Hematopoietic multipotent progenitor cell treated with erythropoietin and hydrocortisone succinate and interleukin-3 and kit ligand, for 4 days (in vitro differentiated cells): ENCODE measurements around the gene OTUD5.
A peak's percentile ranks its signal among the peaks of the same experiment; 100 is the strongest.

Source experiments
- DNase-seq: peaks from one replicate; pipeline ENCODE4 v3.0.0-alpha.2; 2015

Gene OTUD5

DNA sequence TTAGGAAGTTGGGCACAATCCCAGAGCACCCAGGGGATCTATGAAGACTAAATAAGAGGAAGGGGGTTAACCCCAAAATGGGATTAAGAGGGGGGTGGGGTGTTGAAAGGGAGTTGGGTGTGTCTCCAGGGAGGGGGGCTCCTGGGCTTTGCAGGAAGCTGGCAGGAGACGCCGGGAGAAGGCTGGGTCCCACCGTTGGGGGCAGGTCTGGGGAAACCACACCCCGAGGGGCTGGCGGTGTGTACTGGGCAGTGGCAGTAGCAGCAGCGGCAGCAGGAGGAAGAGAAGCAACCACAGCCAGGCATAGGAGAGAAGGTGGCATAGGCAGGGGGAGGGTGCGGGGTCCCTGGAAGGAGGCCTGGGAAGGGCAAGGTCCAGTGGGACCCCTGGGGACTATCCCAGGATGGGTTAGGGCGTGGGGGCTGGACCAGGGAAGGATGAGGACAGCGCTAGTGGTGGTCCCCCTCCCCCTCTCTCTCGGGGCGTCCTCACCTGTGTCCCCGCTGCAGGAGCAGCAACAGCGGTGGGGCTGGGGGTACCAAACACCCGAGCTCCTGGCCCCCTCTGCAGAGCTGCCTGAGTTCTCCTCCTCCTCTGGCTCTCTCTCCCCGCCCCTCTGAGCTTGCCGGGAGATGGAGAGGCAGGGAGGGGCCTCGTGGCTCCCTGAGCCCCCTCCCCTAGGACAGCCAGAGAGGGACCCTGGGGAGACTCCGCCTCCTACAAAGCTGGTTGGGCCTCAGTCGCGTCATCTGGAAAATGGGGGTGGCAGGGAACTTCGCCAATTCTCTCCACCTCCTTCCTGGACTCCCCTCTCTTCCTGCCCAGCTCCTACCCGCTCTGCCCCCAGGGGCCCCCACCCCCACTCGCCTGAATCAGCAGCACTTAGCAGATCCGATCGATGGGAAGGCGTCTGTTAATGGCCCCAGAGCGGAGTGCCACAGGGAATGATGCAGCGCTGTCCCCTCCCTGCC is 14.1 kb upstream of the OTUD5 start, which contains the start of gene KCND1:
TSS of gene KCND1 (minus strand) at position 596 of the 971 bp plus-strand sequence. CDS start 1,573 bp downstream, outside the sequence.
- DNase-seq = peak; percentile 52

DNA sequence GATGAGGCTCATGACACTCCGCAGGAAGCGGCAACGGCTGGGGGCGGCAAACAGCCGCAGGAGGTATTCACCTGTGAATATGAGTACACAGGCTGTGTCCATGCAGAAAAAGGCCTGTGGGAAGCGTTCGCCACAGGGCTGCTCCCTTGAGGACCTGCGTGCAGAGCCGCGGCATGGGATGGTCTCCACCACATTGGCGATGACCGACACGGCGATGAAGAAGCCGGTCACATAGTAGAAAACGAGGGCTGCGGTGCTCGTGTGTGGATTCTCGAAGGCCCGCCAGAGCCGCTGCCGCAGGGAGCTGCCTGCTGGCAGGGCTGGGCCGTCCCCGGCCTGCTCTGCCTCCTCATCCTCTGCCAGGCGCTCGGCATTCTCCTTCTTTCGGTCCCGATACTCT is 12.1 kb upstream of the OTUD5 start:
- no peak for DNase-seq

DNA sequence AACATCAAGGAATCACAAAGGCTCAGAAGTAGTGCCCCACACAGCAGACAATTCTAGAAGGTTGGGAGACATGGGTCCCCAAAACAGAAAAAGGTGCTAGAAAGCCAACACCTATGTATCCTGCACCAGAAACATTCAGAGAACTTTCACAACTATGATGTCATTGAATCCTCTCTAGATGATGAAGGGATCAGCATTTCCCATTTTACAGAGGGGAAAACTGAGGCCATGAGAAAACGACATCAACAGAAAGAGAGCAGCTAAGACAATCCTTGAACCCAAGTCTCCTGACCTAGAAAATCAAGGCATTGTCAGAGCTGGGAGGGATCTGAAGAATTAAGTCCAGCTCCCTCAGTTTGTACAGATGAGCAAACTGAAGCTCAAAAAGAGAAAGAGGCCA is 11.0 kb upstream of the OTUD5 start:
- no peak for DNase-seq

DNA sequence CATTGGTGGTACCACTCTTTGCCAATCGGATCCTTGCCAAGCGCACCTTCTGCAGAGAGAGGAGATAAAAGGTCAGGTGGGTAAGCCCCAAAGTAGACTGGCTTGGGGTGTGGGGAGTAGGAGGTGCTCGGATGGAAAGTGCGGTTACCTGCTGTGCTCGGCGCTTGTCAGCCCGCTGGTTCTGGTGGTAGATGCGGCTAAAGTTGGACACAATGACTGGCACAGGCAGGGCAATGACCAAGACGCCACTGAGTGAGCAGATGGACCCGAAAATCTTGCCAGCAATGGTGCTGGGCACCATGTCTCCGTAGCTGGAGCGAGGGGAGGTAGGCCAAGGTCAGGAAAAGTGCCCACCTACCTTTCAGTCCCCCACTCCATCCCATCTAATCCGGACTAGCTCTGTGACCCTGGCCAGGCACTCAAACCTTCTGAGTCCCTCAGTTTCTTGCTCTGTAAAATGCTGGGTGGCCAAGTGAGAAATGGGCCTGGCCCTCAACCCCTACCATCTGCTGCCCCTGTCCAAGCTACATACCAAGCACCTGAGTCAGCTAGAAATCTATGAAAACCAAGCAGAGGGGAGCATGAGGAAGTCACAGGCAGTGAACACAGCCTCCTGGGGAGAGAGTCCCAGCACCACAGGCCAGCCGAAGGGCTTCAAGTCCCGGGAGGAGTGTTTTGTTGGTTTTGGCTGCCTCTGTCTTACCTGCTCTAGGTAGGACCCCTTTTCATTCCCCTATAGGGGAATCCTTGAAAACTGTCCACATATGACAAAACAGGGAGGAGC is 9.6 kb upstream of the OTUD5 start:
- DNase-seq = no peak

DNA sequence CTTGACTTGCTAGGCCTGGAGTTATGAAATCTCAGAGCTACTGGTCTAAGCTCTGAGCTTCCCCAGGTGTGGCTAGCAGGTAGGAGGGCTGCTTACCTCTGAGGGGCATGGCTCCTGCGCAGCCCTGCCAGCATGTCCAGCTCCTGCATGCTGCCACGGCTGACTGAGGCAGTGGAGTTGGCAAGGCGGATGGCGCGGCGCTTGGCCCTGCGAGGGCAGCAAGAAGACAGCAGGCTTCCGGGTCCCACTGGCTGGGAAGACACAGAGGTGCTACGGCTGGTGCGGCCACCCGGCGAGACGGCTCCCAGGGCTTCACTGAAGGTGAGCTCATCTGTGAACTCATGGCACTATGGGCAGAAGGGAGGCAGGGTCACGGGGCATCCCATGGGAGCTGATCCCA is 8.6 kb upstream of the OTUD5 start:
- DNase-seq = no peak

DNA sequence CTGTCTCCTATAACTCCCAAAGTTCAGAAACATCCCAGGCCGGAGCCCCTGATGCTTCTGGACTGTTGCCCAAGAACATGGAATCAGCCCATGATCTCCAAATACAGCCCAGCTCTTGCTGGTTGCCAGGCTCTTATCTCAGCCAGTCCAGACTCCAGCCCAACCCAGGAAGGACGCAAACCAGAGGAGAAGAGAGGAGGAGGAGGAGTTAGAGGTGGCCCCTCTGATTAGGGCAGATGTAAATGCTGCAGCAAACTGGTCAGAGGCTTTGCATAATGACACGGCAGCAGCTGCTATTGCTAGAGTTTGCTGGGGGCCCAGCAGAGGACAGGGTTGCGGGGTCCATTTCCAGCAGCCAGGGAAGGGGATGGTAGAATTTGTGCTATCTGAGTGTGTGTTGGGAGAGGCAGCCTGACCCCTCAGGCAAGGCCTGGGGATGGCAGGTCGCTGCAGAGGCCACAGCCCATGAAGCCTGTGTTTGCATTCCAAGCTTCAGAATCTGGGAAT is 4.2 kb upstream of the OTUD5 start:
- DNase-seq = peak; percentile 94

DNA sequence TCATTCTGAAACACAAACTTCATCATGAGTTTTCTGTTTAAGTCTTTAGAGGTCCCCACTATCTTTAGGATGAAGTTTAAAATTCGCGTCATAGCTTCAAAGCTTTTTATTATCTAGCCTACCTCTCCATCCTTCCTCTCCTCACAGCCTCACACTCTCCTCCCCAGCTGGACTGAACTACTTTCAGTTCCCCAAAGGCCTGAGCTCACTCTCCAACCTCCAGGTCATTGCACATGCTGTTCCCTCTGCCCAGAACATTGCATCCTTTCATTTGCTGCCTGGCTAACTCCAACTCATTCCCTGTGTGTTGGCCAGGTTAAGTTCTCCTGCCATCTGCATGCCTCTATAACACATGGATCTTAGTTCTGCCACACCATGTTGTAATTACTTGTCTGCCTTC is 2.9 kb upstream of the OTUD5 start:
- no peak for DNase-seq

DNA sequence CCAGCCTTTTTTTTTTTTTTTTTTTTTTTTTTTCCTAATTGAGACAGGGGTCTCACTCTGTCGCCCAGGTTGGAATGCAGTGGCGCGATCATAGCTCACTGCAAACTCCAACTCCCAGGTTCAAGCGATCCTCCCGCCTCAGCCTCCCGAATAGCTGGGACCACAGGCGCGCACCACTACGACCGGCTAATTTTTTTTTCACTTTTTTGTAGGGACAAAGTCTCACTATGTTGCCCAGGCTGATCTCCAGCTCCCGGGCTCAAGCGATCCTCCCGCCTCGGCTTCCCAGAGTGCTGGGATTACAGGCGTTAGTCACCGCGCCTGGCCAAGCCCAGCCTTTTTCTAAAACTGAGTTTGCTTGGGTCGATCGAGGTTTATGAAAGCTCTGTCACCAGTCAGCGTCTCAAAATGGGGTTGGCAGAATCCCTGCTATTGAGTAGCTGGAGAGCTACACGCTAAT is 1.3 kb upstream of the OTUD5 start:
- peak; percentile 30 for DNase-seq

DNA sequence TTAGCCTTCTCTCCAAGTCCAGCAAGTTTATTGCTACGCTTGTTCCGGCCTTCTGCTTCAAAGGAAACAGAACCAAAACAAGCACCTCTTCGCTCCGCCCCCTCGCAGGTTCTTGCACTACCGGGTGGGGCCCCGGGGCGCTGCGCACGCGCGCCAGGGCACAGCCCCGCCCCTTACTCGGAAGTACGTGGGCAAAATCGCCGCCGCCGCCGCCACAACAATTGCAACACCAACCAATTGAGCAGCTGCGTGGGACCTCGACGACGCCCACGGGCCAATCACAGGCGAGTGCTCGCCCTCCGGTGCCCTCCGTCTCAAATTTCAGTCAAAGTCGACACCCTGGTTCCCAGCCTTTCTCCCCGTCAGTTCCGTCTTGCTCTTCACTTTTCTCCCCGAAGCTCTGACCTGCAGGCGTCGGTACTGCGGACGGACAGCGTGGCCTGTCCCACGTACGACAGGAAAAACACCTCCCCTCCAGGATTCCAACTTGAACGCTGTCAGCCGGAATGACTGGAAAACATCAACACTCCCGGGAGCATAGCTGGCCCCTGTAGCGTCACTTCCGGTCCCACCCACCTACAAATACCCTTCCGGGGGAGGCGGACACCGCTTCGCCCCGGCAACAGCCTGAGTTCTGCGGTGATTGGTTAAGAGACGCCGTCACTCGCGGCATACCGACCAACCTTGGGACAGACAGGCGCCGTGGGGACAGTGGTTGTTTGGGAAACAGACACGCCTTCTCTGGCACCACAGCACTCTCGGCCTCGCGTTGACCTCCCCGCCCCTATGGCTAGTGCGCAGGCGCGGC is 624 bp upstream of the OTUD5 start:
- DNase-seq = peak; percentile 97

DNA sequence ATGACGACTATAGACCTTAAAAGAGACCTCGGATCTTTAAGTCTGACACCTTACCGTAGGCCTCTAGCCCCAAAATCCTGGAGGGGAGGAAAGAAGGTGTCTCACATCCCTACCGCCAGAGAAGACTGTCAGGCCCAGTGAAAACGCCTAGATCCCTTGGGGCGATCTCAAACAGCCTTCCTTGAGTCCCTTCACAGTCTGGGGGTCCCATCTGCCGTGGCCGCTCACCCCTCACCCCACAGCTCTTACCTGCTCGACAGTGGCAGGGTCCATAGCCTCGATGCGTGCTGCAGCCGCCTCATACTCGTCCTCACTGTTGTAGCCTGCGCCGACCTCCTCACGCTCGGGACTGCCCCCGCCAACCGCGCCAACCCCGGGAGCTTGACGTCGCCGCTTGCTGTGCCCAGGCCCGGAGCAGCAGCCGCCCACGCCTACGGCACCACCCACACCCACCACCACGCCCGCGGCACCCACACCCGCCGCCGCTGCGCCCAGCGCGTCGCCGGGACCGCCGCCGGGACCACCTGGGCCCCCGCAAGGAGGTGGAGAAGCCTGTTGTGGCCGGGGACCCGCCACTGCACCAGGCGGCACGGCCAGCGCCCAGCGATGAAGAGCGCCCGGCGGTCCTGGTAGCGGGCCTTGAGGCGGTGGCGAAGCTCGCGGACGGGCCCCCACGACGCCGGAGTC is 536 bp downstream of the OTUD5 start:
- DNase-seq = peak; percentile 47

DNA sequence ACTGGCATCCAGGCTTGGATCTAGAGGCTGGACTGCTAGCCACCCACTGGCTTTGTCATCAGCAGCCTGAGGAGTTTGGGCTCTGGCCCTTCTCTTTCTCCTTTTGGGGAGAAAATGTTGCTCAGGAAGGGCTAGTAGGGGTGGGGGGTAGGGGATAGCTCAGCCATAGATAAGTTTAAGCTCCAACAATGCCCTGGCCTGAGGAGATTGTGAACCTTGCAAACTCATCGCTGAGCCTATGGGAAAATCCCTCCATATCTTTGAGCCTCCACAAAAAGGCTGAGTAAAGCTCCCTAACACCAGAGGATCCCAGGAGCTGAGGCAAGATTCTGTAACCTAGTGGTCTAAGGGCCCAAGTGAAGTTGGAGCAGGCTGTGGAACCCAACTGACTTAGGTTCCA is 8.8 kb downstream of the OTUD5 start:
- DNase-seq = no peak

DNA sequence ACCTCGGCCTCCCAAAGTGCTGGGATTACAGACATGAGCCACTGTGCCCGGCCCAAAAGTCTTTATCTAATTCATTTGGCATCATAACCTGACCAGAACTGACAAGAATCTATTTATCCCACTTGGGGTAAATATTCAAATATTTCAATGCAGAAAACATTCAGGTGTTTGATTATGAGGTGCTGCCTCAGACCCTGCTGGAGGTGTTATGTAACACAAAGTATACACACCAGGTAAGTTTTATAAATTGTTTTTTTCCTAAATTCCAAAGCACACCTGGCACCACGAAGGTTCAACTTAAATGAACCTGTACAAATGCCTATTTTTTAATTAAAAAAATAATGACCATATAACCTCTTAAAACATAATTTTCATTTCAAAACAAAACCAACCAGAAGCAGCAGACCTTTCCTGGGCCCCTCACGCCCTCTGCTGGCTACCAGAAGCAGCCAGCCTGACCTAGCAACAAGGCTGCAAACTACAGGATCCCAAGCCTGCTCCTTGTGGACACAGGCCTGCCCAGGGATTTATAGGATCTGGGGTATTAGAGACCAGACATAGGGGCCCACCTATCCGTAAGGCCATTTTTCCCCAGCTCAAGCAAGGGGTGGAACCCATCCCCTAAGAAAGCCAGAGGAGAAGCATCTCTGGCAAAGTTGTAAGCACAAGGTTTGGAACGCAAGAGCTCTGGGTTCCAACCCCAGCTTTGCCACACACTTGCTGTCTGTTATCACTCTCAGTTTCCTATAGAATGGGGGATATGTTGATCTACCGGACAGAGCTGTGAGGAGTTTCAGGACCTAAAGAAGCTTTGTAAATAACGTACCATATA is 11.7 kb downstream of the OTUD5 start:
- peak; percentile 72 for DNase-seq

DNA sequence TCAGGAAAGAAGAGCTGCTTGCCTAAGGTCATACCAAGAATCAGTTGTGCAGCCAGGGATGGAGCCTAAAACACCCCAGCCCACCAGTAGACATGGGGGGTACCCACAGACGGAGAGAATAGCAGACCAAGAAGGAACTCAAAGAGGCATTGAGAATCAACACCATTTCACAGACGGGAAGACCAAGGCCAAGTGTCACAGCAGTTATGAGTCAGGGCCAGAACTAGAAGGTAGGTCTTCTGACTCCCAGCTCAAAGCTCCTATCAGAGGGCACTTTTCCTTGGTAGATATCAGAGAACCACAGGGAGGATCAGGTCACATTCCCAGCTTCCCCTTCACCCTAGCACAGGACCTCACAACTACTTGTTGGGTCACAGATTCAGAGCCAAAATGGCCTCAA is 14.5 kb downstream of the OTUD5 start:
- DNase-seq = no peak

DNA sequence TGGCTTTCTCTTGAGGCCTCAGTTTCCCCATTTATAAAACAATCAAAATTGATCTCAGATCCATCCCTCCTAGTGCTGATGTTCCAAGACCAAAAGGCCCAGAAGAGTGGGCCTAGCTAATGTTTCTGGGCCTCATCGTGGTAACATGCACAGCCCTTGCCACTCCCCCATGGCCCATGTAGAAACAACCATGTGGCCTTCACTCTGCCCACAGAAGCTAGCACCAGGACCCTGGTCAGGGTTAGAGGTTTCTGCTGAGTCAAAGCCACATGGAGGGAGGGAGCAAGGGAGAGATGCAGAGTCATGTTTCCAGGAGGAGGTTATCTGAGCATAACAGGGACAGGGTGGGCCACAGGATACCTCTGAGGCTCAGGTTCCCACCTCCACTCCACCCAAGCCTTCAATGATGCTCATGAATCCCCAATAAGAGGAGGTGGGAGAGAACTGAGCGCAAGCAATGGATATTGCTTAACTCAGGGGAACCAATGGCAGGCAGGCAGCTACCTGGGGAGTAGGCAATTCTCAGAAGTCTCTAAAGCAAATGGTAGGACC is 16.9 kb downstream of the OTUD5 start:
- DNase-seq = peak; percentile 87

DNA sequence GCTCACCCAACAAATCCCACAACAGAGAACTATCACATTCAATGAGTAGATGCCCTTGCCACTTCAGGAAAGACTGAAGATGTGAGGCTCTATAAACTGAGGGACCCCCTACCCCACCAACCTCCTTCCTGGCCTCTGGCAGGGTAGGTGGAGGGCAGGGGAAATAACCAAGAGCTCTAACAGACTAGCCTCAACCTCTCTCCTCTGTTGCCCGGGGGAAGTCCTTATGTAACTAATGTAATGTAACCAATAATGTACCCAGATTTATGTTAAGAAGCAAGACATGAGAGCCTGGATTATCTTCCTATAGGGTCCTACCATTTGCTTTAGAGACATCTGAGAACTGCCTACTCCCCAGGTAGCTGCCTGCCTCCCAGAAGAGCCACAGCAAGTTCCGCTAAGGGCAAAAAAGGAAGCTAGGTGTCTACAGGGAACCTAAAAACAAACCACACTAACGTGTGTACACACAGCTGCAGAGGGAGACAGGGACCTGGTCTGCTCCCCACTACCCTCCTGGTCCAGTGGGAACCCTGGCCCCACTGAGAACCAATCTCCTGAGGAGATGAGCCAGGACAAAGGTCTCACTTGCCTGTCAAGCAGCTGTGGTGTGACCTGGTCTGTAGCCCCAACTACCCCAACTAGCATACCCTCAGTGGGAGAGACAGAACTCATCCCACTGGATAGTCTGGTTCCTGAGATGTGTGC is 17.7 kb downstream of the OTUD5 start:
- DNase-seq = no peak

DNA sequence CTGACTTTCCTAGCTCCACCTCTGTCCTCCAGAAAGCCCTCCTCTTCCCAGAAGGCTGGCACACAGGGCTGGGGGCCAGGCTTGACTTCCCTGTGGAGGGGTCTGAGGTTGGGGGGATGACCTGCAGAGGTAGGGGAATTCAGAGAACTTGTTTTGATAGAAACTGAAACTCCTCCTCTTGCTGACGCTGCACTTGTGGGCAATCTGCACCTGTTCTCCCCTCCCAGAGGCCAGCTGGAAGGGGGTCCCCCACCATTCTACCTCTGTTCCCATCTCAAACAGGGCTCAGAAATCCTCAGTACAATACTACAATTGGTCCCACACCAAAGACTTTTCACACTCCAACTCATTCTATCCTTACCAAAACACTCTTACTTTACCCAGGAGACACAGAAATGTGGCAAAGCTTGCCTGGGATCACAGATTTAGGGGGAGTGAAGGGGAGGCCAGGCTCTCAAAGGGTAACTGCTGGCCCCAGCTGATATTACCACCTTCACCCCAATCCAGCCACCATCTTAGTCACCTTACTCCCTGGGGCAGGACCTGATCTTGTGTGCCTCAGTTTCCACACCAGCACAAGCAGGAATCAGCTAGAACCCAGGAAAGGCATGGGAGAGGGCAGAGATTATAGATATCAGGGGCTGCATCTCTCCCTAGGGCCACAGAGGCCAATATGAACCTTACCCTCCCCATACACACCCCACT is 18.5 kb downstream of the OTUD5 start:
- no peak for DNase-seq

DNA sequence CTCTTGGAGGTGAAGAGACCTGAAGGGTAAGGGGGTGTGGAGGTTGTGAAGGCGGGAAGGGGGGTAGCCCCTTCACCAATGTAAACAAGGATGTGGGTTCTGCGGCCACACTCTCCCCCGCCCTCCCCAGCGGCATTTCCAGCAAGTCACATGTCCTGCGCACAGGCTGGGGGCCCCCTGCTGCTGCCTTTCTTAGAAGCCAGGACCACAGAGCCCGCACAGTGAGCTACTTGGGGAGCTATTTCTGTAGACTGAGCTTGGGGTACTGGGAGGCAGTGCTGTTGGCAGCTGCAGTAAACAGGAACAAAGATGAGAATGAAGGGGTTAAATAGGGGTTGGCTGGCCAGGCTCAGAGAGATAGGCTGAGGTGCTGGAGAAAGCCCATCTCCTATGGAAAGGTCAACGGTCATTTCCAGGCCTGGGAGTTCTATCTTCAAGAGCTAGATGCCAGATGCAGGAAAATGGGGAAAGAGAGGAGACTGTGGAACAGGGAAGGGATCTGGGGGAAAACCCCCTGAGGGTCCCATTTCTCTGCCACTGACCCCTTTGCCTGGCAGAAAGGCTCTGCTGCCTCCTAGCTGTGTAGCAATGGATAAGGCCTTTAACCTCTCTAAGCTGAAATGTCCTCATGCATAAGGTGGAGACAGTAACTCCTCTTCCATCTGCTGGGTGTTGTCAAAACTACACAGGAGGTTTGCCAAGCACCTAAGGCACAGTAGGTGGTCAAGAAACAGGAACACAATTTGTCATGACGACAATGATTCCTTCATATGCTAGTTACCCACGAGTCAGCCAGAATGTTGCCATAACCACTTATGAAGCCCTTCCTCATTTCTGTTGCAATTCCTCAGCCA is 20.1 kb downstream of the OTUD5 start:
- DNase-seq = peak; percentile 94

DNA sequence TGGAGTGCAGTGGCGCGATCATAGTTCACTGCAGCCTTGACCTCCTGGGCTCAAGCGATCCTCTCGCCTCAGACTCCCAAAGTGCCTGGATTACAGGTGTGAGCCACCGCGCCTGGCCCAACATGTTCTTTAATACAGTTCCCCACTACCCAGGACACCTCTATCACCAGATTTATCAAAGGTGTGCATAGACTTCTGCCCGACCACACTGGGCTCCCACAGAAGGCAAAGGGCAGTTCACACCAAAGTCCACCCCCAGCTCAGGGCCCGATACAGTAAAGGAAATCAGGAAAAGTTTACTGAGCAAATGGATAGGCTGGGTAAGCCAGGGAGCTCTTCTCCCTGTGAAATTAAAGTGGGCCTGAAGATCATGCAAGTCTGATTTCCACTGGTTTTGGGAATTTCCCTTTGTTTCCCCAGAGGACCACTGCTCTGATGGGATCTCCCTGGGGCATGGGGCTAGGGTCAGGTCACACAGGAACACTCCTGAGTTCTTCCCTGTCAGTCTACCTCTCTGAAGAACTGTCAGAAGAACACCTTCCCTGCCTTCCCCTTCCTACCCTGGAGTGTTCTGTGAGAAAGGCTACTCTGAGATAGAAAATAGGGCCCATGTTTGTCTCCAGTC is 20.9 kb downstream of the OTUD5 start:
- DNase-seq = no peak
